Activated CD8-positive, alpha-beta memory T cell treated with anti-CD3 and anti-CD28 coated beads, Interleukin-2, amount 50 U/mL, for 24 hours (primary cell): Measurements from ENCODE around the gene UNK.
A peak's percentile ranks its signal among the peaks of the same experiment; 100 is the strongest.

Experiments
- DNase-seq: peaks from one replicate; pipeline ENCODE4 v3.0.0-alpha.2; 2020; ENCODE audit errors: extremely low read depth

Gene UNK

DNA sequence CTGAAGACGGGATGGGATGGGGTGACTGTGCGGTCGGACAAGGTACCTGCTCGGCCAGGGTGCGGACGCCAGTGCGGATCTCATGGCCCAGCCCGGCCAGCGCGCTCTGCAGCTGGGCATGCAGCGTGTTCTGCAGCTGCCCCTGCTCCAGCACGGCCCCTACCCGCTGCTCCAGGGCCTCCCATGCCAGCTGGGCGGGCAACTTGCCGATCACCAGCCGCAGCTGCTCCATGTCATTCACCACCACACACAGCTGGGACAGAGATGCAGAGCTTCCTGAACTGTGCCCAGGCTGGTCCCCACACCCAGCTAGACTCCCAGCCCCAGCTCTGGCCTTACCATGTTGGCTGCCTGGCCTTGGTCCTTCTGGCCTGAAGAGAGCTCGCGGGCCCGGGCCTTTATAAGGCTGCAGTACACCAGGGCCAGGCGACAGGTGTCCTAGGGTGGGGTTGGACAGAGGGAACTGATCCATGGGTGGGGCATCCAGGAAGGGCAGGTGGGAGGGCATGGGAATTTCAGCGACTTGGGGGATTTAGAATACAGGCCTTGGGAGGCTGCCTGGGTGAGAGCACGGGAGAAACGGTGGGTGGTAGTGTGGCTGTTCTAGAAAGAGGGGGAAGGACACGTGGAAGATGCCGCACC lies 49.8 kb downstream of the UNK start:
- DNase-seq: no peak

DNA sequence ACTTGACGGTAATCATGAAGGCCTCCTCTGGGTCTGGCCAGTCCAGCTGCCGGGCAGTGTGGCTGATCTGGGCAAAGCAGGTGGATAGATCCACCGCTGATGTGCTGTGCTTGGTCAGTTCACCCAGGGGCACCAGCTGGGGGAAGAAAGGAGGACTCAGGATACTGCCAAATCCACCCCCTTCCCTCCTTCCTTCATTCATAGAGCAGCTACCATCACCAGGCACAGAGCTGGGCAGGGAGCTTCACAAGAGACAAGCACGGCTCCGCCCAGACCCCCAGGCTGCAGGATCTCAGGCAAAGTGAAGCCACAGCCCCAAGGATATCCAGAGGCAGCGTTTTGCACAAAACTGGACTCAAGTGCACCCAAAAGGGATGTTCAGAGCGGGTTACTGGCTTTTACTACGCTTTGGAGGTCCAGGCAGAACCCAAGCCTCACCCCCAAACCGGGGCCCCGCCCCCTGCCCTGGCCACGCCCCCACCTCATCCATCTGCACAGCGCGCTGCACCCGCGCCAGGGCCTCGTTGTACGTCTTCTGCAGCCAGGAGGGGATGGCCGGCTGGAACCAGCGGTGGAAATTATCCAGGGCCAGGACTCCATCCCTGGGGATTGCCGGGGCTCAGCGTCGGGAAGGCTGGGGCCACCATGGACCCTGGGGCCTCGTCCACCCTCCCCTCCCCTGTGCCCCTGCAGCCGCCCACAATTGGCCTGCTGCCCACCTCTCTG lies 50.5 kb downstream of the UNK start:
- no peak for DNase-seq

DNA sequence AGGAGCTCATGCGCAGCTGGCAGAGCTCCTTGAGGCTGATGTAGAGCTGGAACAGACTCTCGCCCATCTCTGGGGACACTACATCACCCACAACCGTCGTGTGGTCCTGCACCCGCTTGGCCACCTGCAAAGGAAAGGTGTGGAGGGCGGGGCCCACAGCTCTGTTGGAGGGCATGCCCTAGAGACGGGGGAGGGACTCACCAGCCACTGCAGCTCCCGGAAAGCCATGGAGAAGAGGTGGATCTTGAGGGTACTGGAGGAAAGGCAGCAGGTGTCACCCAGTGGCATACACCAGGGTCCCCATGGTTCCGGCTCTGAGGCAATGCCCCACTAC lies 51.0 kb downstream of the UNK start:
- no peak for DNase-seq

DNA sequence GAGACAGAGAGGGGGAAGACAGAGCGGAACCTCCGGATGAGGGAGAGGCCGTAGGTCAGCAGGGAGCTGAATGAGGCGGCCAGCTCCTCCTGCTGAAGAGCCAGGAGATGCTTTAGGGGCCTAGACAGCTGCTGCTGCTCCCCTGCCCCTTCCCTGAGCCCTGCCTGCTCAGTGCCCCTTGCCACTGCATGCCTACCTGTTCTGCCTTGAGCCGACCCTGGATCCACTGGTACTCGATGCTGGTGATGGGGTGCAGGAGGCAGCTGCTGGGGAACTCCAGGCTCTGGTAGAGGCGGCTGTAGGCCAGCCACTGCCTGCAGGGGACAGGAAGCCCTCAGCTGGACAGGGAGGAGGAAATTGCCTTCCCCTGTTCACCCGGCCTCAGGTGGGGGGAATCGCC lies 52.0 kb downstream of the UNK start:
- DNase-seq: no peak

DNA sequence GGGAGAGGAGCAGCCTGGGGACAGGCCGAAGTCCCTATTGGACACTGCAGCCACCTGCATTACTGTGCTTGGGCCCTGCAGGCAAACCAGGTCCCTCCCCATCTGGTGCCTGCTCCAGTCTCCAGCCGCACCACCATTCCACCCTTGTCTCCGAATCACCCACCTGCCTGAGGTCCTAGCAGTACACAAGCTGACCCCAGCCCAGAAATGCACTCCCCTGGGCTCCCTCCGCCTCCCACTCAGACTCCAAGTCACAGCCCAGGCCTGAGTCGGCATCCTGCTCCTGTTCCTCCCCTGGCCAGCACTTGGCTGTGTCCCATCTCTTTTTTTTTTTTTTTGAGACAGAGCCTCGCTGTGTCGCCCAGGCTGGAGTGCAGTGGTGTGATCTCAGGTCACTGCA lies 53.3 kb downstream of the UNK start:
- no peak for DNase-seq

DNA sequence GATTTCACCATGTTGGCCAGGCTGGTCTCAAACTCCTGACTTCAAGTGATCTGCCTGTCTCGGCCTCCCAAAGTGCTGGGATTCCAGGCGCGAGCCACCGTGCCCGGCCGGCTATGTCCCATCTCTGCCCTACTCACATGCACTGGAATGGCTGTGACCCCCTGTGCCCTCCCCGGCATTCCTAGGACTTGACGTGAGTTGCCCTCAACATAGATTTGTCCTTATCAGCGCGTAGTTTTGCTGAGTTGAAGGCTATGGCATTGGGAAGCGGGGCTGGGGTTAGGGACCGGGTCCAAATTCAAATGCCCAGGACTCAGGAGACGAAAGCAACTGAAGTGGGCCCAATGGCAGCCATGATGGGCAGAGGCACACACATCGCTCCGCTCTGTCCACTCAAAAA lies 53.8 kb downstream of the UNK start:
- no peak for DNase-seq

DNA sequence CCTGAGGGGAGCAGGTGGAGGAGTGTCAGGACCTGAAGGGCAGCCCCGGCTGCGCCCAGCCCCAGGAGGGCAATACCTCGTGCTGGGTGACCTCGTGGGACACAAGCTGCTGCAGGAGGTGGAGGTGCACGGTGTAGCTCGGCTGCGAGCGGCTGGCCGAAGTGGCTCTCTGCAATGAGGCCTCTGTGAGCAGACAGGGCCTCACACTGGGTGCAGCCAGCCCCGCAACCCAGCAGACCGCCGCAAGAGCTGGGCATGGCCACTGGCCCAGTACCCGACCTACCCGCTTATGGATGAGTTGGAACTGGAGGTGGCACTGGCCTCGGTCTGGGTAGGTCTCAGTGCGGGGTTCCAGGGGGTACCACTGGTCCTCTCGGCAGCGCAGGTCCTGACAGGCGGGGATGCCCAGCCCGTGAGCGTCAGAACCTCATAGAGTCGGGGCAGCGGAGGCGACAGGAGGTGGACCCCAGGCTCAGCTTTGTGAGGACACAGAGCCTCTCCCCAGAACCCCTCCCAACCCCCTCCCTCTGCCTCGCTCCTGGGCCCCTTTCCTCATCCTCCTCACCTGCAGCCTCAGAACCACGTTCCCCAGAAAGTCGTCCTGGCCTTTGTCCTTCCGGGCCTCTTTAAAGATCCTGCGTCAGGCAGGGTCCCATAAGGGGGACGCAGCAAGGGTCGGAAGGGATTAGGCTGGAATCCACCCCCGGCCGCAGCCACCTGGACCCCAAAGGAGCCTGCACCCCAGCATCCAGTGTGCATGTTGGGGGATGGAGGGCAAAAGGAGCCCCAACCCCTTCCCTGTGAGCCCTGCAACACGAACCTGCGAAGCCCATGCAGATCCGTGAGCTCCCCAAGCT lies 55.6 kb downstream of the UNK start:
- DNase-seq: no peak

DNA sequence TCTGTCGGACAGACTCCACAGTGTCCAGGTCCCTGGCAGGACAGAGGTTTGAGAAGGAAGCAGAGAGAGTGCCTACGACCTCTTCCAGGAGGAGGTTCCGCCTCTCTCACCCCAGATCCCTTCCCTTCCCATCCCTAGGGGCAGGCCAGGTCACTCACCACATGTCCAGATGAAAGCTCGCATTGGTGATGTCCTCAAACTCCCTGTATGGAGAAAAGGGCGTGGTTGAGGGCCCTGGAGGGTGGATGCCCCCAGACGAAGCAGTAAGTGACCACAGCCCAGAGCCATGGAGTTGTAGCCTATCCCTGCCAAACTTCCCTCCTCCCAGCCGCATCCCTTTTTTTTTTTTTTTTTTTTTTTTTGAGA lies 56.2 kb downstream of the UNK start:
- no peak for DNase-seq

DNA sequence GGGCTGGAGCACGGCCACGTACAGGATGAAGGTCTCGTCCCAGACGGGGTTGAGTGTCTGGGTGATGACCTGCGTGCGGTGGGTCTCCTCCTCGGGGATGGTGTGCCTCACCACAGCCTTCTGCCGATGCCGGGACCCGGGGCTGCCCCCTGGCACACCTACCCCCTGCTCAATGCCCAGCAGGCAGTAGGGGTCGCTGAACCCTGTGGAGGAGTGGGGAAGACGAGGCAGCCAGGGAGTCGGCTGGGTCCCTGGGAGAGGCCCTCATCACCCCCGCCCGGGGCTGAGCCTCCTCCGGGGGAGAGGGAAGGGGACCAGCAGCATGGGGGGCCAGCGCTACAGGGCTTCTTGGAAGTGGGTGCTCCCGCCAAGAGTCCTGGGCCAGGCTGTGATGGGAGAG lies 57.8 kb downstream of the UNK start:
- DNase-seq: no peak

DNA sequence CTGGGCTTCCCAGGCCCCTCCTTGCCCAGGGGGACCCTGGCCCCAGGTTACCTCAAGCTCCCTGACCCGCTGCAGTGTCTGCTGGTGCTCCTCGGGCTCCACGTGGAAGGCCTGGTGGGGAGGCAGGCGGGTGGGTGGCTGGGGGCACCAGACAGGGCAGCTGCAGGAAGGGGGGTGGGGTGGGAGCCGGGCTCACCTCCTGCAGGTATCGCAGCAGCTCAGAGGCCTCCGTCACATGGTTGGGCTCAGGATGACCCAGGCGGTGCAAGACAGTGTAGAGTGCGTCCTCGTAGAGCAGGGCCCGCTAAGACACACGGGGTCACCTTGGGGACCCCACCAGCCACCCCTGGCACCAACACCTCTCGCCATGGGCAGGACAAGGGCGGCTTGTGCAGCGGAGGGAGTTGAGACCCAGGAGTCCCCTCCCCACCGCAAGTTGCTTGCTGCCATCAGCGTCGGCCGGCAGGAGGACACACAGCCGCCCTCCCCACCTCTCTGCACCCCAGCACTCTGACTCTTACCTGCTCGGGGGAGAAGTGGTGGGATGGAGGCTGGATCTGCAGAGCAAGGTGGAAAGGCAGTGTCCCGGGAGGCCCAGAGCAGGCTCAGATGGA lies 58.5 kb downstream of the UNK start:
- DNase-seq: no peak

DNA sequence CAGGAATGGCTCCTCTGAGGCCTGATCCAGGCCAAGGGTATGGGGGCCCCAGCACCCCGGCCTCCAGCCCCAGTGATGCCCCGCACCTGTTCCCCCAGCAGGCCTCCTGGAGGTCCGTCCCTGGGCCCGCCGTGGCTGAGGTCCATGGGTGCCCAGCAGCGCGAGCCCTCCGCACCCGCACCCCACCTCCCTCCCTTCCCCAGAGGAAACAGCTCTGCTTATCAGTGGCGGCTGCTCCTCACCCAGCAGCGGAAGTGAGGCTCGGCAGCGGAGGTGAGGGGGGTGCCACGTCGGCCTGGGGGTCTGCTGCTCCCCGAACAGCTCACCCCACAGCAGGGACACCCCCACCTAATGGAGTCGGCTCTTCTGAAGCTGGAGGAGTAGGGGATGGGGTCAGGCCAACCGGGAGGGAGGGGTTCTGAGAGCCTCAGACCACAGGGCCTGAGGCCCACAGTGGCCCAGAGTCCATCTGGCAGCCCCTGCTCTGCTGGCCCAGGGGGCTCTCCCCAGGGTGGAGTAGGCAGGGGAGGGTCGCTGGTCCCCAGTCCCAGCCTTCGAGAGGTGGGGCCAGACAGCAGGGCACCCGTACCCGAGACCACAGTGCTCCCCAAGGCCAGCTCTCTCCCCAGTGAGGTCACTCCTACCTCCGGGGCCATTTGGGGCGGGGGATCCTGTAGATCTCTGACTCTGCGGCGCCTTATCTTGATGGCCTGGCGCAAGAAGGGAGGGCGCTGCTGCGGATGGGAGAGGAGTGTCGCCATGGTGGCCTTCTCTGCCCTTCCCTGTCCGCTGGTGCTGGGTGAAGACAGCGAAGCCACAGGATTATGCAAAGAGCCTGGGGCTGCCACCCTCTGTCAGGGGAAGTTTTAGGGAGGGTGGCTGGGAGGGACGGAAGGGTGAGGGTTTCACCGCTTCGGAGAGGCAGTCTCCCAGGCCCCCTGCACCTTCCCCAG lies 59.2 kb downstream of the UNK start, which contains the start of gene UNC13D:
TSS of gene UNC13D (minus strand) at position 828 of the 953 bp plus-strand sequence. CDS start at position 761, 67 bp downstream.
- no peak for DNase-seq

DNA sequence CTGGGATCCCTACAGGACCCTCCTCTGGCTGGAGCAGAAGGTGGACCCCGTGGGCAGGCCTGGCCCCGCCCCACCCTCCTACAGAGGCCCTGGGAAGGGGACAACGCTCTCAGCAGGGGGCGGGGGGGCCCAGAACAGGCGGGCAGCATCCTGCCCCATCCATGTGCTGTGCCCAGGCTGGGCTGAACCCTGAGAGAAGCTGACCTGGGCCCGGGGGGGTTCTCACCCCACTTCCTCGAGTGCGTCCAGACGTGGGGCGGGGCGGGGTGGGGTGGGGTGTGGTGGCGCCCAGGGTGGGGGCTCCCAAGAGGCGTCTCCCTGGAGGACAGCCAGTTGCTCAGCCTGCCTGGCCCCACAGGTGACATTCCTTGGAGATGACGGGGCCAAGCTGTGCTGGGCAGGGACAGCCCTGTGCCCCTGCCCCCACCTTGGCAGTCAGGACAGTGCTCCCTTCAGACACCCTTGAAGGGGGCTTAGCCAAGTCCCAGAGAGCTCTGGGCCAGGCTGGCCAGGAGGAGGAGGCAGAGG lies 60.0 kb downstream of the UNK start:
- no peak for DNase-seq

DNA sequence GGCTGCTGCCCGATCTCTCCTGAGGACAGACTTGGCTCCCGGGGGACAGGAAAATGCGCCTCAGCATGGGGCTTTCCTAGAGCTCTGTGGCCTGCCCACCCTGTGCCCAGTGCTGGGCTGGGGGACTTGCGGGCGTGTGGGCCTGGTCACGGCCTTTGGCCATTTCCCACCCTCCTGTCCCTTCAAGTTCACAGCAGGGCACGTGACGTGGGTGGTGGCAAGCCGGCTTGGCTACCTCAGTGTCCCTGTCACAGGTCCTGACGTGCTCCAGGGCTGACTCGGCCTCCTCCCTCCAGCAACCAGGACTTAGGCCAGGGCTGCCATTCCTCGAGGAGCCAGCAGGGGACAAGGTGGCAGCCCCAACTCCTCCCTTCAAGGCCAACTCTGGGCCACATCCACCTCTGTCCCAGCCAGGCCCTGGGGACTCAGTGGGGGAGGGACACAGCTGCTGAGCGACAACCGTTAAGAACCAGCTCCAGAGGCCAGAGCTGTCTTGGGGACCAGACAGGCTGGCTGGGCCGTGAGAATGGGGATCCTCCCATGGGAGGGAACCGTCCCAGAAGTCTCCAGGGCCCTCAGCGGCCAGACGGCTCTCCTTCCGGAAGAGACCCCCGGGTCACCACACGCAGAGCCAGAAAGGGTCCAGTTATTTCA lies 60.6 kb downstream of the UNK start:
- DNase-seq: no peak

DNA sequence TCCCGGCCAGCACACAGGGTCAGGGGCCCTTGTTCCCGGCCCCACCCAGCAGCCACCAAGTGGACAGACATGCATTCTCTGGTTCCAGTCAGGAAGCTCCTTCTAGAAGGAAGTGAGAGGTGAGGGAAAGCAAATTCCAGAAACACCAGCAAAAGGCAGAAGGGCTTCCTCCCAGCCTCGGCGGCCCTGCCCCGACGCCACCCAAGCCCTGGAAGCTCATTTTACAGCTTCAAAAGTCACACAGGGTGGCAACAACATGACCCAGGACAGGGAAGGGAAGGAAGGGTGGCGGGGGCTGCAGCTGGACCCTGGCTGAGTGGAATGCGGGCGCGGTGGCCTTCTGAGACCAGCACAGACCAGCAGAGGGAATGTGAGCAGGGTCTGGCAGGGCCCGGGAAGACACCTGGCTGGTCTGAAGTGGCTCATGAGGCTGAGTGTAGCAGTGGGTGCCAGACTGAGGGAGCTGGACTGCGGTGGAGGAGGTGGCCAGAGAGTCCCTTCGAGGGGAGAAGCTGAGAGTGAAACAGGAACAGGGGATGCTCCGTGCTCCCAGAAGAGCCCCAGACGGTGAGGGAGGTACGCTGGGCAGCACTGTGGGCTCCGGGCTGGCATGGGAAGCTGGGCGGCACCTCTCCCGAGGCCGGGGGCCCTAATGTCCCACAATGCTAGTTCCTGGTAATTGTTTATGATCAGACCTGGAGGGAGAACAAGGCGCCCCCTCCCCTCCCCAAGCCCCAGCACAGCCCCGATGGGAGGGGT lies 61.5 kb downstream of the UNK start:
- no peak for DNase-seq

DNA sequence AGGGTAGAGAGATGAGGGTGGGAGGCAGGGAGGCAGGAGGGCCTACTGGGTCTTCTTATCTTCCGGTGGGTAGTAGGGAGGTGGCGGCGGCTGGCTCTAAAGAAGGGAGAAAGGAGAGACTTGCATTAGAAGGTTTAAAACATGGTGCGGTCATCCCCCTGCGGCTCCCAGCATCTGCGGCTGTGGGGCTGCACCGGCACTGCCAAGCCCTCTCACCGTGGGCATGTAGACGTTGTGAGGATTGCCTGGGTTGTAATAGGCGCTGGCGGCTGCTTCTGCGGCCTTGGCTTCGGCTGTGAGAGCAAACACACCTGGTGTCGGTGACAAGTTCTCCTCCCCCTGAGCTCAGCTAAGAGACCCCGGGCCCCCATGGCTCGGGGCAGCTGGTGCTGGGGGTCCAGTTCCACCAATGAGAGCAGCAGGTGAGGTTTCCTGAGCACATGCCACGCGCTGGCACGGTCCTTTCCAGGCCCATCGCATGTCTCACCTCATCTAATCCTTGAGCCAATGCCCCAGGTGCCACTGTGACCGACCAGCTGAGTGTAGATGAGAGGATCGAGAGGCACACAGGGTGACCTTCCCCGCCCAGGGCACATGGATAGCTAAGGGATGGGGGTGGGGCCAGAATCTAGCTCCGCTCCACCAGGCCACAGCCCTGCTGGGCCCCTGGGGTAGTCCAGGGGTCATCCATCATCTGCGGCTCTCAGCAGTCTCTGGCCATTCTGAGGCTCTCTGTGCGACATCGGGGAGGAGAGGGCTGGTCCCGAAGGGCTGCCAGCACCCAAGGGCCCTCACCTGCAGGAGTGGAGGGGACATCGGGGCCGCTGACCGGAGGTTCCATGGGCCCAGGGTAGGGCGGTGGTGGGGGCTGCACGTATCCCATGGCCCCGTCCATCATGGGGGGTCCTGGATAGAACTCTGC lies 62.3 kb downstream of the UNK start:
- DNase-seq: no peak

DNA sequence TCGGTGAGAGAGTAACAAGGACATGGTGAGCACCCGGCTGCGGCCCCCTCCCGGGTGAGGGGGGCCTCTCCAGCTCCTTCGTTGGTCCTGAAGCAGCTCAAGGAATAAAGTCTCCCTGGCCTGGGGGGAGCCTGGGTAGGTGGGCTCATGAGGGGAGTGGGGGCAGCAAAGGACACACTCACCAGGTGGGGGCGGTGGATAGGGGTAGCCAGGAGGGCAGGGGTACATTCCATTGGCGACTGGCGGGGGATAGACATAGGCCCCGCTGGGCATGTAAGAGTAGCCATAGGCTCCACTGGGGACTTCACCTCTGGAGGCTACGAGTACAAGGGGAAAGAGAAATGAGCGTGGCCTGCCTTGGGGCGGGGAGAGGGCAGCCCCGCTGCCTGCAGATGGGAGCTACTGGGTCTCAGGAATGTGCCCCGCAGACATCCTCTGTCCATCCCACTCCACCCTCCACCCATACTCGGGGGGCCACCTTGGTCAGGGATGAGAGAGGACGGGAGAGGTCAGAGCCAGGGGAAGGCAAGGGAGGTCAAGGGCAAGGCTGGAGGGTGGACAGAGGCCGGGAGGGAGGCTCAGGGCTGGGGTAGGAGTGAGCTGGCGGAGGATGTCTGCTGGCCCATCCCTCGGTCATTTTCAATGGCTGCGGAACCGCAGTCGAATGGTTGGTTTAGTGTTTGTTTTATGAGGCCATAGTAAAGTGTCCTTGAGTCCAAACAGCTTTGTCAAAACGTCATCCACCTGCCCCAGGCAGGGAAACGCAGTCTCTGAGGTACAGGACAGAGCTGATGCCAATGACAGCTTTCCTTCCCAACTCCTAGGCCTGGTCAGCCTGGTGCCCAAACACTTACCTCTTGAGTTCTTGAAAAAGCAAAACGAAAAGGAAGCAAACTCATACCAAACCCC lies 63.3 kb downstream of the UNK start:
- no peak for DNase-seq

DNA sequence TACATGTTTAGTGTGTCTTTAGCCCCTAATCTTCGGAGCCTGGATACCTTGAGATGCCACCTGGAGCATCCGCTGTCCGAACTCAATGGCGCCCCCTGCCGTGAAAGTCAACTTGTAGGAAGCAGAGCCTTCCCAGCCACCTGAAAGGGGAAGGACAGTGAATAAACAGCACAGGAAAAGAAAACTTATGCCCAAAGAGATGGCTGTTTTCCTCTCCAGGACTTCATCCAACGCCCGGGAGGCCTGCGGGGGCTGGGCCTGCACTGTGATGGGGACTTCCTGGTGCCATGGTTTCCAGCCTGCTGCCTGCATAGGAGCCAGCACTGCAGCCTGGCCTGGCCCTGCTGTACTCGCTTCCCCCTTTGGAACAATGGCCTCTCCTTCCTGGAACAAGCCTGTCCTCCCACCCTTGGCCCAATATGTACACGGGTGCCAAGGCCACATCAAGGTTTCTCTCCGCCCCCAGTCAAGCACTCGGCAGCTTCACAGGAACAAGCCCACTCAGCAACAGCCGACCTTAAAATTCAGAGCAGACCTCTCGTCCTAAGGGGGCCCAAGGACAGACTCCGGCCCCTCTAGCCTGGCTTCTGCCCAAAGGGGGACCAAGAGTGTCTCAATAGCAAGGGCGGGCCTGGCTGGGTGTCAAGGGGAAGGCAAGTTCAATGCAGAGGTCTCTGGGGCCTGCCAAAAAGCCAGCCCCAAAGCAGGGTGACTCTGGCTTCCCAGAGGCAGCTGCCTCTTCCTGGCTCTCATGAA lies 64.1 kb downstream of the UNK start:
- DNase-seq: peak; percentile 63
